HL-60/S4 treated with phorbol 12-myristate 13-acetate at 8.2 ng/mL for 4 days and 3 days (cell line): ENCODE results near the gene HIPK1.
"Not testable (repeated sequence)": the region's sequence is repeated elsewhere in the genome, so short reads cannot be mapped to it uniquely, and the experiment has no call there.

Experiments
- in situ Hi-C: fragments of 300-500 bp; cut with MboI; formaldehyde crosslinking; loops from 2 replicates; pipeline ENCODE4 v1.15.0; 2022; ENCODE audit warnings: low sequenced_read_pairs

Gene HIPK1

DNA sequence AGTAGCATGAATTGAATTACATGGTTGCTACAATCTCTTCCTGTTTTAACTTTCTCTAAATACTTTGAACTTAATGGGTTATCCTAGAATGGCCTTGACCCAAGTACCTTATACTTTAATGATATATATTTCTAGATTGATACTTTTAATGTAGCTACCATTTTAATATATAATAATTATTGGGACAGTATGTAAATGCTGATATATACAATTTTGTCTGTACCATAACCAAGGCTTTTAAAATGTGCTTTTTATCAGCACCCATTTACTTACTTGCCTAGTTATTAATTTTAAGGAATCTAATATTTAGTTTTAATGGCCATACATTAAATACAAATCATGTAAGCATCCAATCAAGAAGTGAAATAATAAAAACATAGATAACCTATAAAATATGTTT is 13.4 kb downstream of the HIPK1 start:
- in situ Hi-C loops = no loop called here

DNA sequence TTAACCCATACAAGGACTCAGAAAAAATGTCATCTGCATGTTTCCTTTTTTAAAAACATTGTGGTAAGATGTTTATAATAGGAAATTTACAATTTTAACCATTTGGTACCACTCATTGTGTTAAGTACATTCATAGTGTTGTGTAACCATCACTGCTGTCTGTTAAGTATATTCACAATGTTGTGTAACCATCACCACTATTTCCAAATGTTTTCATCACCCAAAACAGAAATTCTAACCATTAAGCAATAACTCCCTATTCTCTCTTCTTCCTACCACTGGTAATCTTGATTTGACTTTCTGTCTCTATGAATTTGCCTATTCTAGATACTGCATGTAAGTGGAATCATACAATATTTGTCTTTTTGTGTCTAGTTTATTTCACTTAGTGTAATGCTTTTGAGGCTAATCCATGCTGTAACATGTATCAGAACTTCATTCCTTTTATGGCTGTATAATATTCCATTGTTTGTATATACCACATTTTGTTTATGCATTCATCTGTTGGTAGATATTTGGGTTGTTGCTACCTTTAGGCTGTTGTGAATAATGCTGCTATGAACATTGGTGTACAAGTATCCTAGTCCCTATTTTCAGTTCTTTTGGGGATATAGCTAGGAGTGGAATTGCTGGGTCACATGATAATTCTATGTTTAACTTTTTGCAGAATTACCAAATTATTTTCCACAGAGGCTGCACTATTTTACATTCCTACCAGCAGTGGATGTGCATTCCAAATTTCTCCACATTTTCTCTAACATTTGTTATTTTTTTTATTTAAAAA is 14.1 kb downstream of the HIPK1 start:
- in situ Hi-C loops = no loop called here

DNA sequence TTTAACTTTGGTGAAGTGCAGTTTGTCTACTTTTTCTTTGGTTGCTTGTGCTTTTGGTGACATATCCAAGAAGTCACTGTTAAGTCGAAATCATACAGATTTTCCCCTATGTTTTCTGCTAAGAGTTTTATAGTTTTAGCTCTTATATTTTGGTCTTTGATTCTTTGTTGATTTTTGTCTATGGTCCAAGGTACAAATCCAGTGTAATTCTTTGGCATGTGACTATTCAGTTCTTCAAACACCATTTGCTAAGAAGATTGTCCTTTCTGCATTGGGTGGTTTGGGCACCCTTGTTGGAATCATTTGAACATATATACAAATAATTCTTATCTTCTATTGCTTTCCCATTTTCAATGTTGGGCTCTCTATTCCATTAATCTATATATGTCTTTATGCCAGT is 16.2 kb downstream of the HIPK1 start:
- in situ Hi-C loops = no loop called here

DNA sequence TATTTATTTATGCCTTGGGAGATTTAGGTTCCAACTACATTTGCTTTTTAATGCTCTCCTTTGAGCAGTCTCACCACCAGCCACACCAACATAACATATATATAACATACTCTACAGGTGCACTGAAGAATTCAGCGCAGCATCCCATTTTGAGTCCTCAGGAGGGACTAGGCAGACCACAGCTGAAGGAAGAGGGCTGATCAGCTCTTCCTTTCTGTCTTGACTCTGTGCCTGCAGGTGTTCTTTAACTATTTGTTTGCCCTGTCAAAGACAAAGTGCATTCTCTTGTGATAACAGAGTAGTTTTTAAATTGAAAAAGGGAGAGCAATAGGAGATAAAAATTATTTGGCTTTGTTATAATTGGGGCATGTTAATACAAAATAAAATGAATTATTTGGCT is 17.0 kb downstream of the HIPK1 start:
- in situ Hi-C loops = no loop called here

DNA sequence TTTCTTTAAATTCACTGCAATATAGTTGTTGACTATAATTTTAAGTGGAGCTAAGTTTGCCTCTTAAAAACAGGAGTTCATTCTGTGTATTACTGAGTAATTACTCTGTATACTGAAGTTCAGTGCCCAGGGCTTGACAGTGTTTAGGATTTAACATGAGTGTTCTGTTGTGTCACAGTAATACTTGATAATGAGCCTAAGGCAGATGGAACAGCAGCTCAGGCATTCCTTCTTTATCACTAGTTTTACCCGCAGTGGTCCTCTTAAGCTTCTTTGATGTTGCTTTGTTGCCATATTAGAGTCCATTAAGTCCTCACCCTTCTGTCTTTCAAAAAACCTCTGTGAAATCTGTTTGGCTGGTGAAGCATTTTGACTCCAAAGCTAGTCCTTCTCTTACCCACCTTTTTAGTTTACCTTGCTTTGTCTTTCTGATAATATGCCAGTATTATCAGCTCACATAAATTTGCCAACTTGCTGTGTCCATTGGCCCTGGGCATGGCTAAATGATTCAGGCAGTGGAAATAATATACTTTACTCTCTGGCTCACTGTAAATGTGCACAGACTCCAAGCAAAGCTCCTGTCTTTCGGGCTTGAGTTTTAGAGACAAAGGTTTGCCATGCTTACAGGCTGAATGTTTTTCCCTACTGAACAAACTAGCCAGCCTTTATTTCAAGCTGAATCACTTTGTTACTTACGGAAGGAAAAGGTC is 17.7 kb downstream of the HIPK1 start:
- in situ Hi-C loops = no loop called here

DNA sequence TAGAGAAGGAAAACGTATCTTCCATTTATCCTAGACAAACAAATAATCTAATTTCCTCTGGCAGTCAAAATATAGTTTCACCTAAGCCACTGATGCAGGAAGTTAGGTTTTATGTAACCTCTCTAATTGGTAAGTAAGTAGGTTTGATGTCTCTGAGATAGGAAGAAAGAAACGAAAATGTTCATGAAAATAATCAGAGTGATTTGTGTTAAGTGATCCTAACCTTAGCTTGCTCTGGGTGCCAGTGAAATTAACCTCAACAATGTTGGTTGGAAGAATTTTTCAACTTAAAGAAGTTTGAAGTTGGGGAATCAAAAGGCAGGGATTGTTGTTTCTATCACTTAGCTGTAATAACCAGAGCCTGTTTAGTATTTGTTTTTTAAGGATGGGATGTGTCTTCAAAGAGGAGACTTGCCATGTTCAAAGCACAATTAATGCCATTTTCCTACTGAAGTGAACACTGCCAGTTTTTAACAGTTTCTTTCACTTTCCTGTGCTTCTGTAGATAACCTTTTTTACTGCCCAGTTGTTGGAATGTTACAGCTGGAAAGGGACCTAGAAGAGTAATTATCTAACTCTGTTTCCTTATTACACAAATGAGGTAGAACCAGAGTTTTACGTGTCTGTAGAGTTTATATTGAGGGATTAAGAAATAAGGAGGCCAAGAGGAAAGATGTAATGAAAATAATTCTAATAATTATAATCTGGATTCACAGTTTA is 18.4 kb downstream of the HIPK1 start:
- in situ Hi-C loops = no loop called here

DNA sequence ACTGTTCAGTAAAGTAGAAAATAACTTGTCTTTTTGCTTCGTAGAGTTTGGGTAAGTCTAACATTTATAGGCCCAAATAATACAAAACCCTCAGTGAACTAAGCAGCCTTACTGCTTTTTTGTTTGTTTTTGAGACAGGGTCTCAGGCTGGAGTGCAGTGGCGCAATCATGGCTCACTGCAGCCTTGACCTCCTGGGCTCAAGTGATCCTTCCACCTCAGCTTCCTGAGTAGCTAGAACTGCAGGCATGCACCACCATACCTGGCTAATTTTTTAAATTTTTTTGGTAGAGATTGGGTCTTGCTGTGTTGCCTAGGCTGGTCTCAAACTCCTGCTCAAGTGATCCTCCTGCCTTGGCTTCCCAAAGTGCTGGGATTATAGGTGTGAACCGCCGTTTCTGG is 19.0 kb downstream of the HIPK1 start:
- in situ Hi-C loops = not testable (repeated sequence)

DNA sequence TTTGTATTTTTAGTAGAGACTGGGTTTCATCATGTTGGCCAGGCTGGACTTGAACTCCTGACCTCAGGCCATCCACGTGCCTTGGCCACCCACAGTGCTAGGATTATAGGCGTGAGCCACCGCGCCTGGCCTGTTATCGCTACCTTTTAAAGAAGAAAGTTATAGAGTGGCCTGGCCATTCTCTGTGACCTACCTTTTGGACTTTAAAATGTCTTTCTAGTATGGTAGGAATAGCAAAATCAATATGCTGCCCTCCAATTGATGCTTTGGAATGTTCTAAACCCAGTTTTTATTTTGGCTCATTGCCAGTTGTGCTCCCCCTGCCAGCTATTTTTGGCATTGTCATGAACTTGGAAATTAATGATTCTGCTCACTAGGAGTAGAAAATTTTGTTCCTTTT is 19.9 kb downstream of the HIPK1 start:
- in situ Hi-C loops = no loop called here

DNA sequence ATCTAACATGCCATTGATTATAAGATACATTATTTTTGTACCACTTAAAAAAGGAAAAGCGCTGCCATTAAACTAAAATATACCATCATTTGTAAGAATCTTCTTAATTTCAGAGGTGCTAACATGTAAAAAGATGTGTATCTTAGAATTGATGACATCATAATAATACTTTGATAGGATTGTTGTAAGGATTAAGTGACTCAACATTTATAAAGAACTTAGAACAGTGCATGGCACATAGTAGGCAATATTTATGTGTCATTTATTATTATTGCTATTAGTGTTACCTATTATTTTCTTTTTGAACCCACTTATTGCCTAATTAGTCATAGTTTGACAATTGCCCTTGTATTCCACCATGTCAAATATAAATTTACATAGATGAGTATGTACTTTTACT is 21.8 kb downstream of the HIPK1 start:
- in situ Hi-C loops = loop anchor here (25.0 kb wide), 1 partner anchor 811 kb away; the partner anchor contains the start of gene CSDE1

DNA sequence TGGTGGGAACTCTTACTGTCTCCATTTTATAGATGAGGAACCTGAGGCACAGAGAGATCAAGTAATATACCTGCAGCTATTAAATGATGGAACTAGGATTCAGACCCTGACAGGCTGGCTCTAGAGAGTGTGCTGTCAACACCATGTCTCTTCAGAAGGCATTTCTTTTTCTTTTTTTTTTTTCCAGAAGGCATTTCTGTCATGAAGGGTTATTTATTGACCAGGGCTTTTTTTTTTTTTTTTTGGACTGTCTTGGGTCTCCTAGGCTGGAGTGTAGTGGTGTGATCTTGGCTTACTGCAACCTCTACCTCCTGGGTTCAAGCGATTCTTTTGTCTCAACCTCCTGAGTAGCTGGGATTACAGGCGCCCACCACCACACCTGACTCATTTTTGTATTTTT is 22.6 kb downstream of the HIPK1 start:
- in situ Hi-C loops = loop anchor here (25.0 kb wide), 1 partner anchor 811 kb away; the partner anchor contains the start of gene CSDE1

DNA sequence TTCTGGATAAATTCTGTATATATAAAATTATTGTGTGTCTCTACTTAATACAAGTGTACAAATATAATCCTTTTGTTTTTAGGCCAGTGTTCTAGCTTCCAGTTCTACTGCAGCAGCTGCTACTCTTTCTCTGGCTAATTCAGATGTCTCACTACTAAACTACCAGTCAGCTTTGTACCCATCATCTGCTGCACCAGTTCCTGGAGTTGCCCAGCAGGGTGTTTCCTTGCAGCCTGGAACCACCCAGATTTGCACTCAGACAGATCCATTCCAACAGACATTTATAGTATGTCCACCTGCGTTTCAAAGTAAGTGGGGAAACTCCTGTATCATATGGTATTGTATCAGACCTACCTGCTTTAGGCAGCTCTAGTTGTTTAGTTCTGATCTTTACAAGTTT is 28.9 kb downstream of the HIPK1 start:
- in situ Hi-C loops = loop anchor here (25.0 kb wide), 1 partner anchor 804 kb away; the partner anchor contains the start of gene CSDE1

DNA sequence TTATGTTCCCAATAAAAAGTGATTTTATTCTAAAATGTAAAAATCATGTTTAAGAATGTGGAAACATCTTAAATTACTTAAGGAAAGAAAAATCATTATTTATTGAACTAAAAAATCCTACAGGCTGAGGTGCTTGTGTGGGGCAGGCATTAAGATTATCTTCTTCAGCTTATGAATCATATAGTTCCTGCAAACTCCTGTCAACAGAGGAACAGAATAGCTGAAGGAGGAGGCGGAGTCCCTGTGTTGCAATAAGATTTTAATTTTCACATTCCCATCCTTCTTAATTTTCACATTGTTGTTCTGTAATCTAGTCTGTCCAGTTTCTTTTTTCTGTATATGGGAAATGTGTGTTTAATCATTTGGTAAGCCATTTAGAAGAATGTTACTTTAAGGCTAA is 29.6 kb downstream of the HIPK1 start:
- in situ Hi-C loops = loop anchor here (25.0 kb wide), 1 partner anchor 804 kb away; the partner anchor contains the start of gene CSDE1

DNA sequence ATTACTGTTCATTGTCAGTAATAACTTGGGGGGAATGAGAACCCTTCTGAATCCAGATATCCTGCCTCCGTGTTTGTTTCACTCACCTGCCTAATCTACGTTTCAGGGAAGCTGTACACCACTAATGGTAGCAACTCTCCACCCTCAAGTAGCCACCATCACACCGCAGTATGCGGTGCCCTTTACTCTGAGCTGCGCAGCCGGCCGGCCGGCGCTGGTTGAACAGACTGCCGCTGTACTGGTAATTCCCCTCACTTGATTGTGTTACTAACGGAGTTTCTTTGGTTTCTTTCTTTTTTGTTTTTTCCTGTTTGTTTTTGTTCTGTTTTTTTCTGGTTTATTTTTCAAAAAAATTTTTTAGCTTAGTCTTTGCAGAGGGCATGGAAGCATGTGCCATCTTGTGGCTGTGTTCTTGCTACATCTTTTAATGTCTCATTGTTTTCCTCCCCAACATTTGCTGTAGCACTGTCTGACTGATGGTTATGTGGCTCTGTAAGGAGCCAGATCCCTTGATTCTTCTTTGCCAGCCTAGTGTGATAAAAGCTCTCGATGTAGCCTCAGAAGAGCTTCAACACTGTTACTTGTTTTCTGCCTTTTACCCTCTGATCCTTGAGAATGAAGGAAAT is 34.3 kb downstream of the HIPK1 start:
- in situ Hi-C loops = loop anchor here (25.0 kb wide), 1 partner anchor 799 kb away; the partner anchor contains the start of gene CSDE1

DNA sequence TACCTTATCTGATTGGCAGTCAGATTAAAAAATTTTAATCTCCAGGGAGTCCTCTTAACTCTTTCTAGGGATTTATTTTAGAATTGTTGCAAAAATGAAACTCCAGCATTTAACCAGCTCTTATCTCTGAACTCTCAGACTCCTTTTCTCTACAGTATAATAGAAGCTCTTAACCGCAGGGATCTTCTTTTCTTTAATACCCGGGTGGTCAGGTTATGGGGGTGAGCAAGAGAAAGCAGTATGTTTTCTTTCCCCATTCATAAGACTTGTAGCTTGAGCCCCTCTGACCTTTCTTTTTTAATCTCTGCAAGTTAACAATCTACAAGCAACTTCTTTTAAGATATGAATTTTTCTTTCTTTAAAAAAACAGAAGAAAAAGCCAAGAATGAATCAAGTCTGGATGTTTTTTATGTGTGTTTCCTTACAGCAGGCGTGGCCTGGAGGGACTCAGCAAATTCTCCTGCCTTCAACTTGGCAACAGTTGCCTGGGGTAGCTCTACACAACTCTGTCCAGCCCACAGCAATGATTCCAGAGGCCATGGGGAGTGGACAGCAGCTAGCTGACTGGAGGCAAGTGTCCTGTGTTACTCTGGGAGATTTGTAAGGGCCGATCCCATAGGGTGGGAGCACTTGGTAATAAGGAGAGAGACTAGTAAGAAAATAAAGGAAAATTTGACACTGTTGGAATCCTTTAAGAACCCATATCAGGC is 36.7 kb downstream of the HIPK1 start:
- in situ Hi-C loops = loop anchor here (25.0 kb wide), 1 partner anchor 796 kb away; the partner anchor contains the start of gene CSDE1

DNA sequence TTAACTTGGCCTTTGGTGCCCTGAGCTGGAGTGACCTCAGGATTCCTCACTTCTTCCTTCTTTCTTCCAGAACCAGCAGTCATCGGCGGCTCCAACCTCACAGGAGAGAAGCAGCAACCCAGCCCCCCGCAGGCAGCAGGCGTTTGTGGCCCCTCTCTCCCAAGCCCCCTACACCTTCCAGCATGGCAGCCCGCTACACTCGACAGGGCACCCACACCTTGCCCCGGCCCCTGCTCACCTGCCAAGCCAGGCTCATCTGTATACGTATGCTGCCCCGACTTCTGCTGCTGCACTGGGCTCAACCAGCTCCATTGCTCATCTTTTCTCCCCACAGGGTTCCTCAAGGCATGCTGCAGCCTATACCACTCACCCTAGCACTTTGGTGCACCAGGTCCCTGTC is 43.8 kb downstream of the HIPK1 start:
- in situ Hi-C loops = loop anchor here (25.0 kb wide), 1 partner anchor 789 kb away; the partner anchor contains the start of gene CSDE1

DNA sequence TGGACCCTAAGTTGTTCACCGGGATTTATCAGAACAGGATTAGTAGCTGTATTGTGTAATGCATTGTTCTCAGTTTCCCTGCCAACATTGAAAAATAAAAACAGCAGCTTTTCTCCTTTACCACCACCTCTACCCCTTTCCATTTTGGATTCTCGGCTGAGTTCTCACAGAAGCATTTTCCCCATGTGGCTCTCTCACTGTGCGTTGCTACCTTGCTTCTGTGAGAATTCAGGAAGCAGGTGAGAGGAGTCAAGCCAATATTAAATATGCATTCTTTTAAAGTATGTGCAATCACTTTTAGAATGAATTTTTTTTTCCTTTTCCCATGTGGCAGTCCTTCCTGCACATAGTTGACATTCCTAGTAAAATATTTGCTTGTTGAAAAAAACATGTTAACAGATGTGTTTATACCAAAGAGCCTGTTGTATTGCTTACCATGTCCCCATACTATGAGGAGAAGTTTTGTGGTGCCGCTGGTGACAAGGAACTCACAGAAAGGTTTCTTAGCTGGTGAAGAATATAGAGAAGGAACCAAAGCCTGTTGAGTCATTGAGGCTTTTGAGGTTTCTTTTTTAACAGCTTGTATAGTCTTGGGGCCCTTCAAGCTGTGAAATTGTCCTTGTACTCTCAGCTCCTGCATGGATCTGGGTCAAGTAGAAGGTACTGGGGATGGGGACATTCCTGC is 46.2 kb downstream of the HIPK1 start:
- in situ Hi-C loops = loop anchor here (25.0 kb wide), 1 partner anchor 312 kb away; no protein-coding TSS in a partner anchor

DNA sequence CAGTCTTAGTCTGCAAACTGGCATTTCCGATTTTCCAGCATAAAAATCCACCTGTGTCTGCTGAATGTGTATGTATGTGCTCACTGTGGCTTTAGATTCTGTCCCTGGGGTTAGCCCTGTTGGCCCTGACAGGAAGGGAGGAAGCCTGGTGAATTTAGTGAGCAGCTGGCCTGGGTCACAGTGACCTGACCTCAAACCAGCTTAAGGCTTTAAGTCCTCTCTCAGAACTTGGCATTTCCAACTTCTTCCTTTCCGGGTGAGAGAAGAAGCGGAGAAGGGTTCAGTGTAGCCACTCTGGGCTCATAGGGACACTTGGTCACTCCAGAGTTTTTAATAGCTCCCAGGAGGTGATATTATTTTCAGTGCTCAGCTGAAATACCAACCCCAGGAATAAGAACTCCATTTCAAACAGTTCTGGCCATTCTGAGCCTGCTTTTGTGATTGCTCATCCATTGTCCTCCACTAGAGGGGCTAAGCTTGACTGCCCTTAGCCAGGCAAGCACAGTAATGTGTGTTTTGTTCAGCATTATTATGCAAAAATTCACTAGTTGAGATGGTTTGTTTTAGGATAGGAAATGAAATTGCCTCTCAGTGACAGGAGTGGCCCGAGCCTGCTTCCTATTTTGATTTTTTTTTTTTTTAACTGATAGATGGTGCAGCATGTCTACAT is 47.6 kb downstream of the HIPK1 start:
- in situ Hi-C loops = loop anchor here (25.0 kb wide), 1 partner anchor 311 kb away; no protein-coding TSS in a partner anchor

DNA sequence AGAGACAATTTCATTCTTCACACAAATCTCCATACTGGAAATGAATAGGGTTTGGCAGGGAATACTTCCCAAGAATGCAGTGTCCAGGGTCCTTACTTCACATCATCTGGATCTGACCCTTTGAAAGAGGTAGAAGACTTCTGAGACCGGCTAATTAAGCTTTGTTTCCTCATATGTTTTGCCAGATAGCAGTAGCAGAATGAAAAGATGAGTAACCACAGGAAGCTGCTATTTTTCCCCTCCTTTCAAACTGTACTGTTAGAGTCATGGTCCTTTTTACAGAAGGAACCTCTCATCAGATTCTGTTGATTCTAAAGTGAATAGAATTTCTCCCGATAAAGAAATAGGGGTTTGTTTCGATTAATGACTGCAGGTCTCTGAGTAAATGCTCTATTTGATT is 48.8 kb downstream of the HIPK1 start:
- in situ Hi-C loops = loop anchor here (25.0 kb wide), 1 partner anchor 309 kb away; no protein-coding TSS in a partner anchor
